NCI-H1436 treated with DMSO at 0.1 percent for 48 hours (cell line): ENCODE results near the gene CST7.
"Not testable (repeated sequence)": the region's sequence is repeated elsewhere in the genome, so short reads cannot be mapped to it uniquely, and the experiment has no call there.

Experiments used
- DNase-seq: peaks from one replicate; lab custom pipeline; 2025; lab: John Stamatoyannopoulos, UW

CST7 gene

GRCh38 chr20:24948939-24949679 is at the start of gene CST7:
TSS of gene CST7 (plus strand) at chr20:24949269. CDS start at chr20:24949506, 237 bp downstream.
- no peak for DNase-seq

GRCh38 chr20:24906806-24907205 is 42.3 kb upstream of the CST7 start:
- no peak for DNase-seq

GRCh38 chr20:24908642-24909041 is 40.4 kb upstream of the CST7 start:
- DNase-seq: no peak

GRCh38 chr20:24909086-24909780 is 39.8 kb upstream of the CST7 start:
- DNase-seq: no peak

GRCh38 chr20:24909861-24910260 is 39.2 kb upstream of the CST7 start:
- DNase-seq: no peak

GRCh38 chr20:24910461-24910860 is 38.6 kb upstream of the CST7 start:
- DNase-seq: no peak

- no peak for DNase-seq
Observed at GRCh38 chr20:24911461-24911860, 37.6 kb upstream of the CST7 start.

- DNase-seq: no peak
Observed at GRCh38 chr20:24912397-24913075, 36.5 kb upstream of the CST7 start.

GRCh38 chr20:24913076-24913628 is 35.9 kb upstream of the CST7 start:
- no peak for DNase-seq

- DNase-seq: no peak
Observed at GRCh38 chr20:24914388-24915241, 34.5 kb upstream of the CST7 start.

GRCh38 chr20:24915440-24915839 is 33.6 kb upstream of the CST7 start:
- DNase-seq: no peak

GRCh38 chr20:24915892-24916291 is 33.2 kb upstream of the CST7 start:
- no peak for DNase-seq

- no peak for DNase-seq
Observed at GRCh38 chr20:24916412-24916811, 32.7 kb upstream of the CST7 start.

GRCh38 chr20:24917056-24917455 is 32.0 kb upstream of the CST7 start:
- no peak for DNase-seq

GRCh38 chr20:24917797-24918578 is 31.1 kb upstream of the CST7 start:
- DNase-seq: no peak

GRCh38 chr20:24918579-24919566 is 30.2 kb upstream of the CST7 start:
- no peak for DNase-seq

- DNase-seq: not testable (repeated sequence)
Observed at GRCh38 chr20:24919665-24920064, 29.4 kb upstream of the CST7 start.

GRCh38 chr20:24920706-24921105 is 28.4 kb upstream of the CST7 start:
- DNase-seq: not testable (repeated sequence)

GRCh38 chr20:24929259-24929658 is 19.8 kb upstream of the CST7 start:
- not testable (repeated sequence) for DNase-seq
